ENCODE measurements around the gene IGFBP4. TPM values are rescaled to one million over a fixed set of nuclear protein-coding genes. Genes with fewer than 3 reads are reported as not detected.
A peak's percentile ranks its signal among the peaks of the same experiment; 100 is the strongest.

Gene IGFBP4
- total RNA-seq, 2 donors from 2014 or later = 1,004 to 1,451 TPM

- DNase-seq (ENCODE audit: low spot score) = no peak
- intact Hi-C loops (cut with DNase I) = loop anchor here in 1 of 2 donors (10.0 kb wide), 1 partner anchor 106 kb away; no protein-coding TSS in a partner anchor
These were observed 5.5 kb downstream of the IGFBP4 start for GRCh38 chr17:40448639-40449261.

- intact Hi-C loops (cut with DNase I) = no loop called here
- no peak for DNase-seq (ENCODE audit: low spot score)
These were observed 6.9 kb downstream of the IGFBP4 start for GRCh38 chr17:40450175-40450574.

- DNase-seq (ENCODE audit: low spot score) = peak; percentile 93
- intact Hi-C loops (cut with DNase I) = no loop called here
These were observed 8.2 kb downstream of the IGFBP4 start for GRCh38 chr17:40451420-40451819.

GRCh38 chr17:40452216-40452787 is 9.1 kb downstream of the IGFBP4 start:
- intact Hi-C loops (cut with DNase I) = no loop called here
- no peak for DNase-seq (ENCODE audit: low spot score)

GRCh38 chr17:40452921-40453378 is 9.7 kb downstream of the IGFBP4 start:
- DNase-seq (ENCODE audit: low spot score) = no peak
- intact Hi-C loops (cut with DNase I) = no loop called here

- DNase-seq (ENCODE audit: low spot score) = no peak
- intact Hi-C loops (cut with DNase I) = no loop called here
These were observed 10.8 kb downstream of the IGFBP4 start for GRCh38 chr17:40453881-40454612.

GRCh38 chr17:40454613-40454995 is 11.4 kb downstream of the IGFBP4 start:
- DNase-seq (ENCODE audit: low spot score) = no peak
- intact Hi-C loops (cut with DNase I) = no loop called here

GRCh38 chr17:40456396-40456951 is 13.2 kb downstream of the IGFBP4 start:
- DNase-seq (ENCODE audit: low spot score) = no peak
- intact Hi-C loops (cut with DNase I) = no loop called here

- intact Hi-C loops (cut with DNase I) = no loop called here
- DNase-seq (ENCODE audit: low spot score) = no peak
These were observed 14.1 kb downstream of the IGFBP4 start for GRCh38 chr17:40457369-40457768.

- intact Hi-C loops (cut with DNase I) = no loop called here
- DNase-seq (ENCODE audit: low spot score) = no peak
These were observed 14.9 kb downstream of the IGFBP4 start for GRCh38 chr17:40457964-40458791.

GRCh38 chr17:40458851-40459482 is 15.7 kb downstream of the IGFBP4 start:
- intact Hi-C loops (cut with DNase I) = no loop called here
- no peak for DNase-seq (ENCODE audit: low spot score)

- intact Hi-C loops (cut with DNase I) = no loop called here
- DNase-seq (ENCODE audit: low spot score) = no peak
These were observed 16.7 kb downstream of the IGFBP4 start for GRCh38 chr17:40459636-40460603.

GRCh38 chr17:40460604-40460967 is 17.3 kb downstream of the IGFBP4 start:
- intact Hi-C loops (cut with DNase I) = no loop called here
- DNase-seq (ENCODE audit: low spot score) = no peak

- DNase-seq (ENCODE audit: low spot score) = no peak
- intact Hi-C loops (cut with DNase I) = no loop called here
These were observed 17.9 kb downstream of the IGFBP4 start for GRCh38 chr17:40460968-40461731.

- DNase-seq (ENCODE audit: low spot score) = no peak
These were observed 18.6 kb downstream of the IGFBP4 start for GRCh38 chr17:40461732-40462342.

GRCh38 chr17:40462343-40463121 is 19.3 kb downstream of the IGFBP4 start:
- no peak for DNase-seq (ENCODE audit: low spot score)
- intact Hi-C loops (cut with DNase I) = no loop called here

More at GRCh38 chr17:40461732-40462342, 18.6 kb downstream of the IGFBP4 start:
- intact Hi-C loops (cut with DNase I) = no loop called here

Data from posterior vena cava (tissue), 2 donors.